RKO (cell line): Measurements from ENCODE around the gene TBX4.
"Not testable (repeated sequence)": the region's sequence is repeated elsewhere in the genome, so short reads cannot be mapped to it uniquely, and the experiment has no call there.

Source experiments
- DNase-seq: peaks from one replicate; pipeline ENCODE4 v3.0.0-alpha.2; 2016; ENCODE audit warnings: low spot score

The TBX4 gene

DNA sequence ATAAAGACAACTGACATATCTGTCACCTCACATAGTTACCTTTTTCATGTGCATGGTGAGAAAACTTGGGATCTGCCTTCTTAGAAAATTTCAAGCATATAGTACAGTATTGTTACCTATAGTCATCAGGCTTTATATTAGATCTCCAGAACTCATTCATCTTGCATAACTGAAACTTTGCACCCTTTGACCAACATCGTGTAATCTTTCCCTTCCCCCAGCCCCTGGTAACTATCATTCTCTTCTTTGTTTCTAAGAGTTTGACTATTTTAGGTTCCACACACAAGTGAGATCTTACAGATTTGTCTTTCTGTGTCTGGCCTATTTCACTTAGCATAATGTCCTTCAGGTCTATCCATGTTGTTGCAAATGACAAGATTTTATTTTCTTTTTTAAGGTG lies 22.9 kb upstream of the TBX4 start:
- DNase-seq, result no peak

DNA sequence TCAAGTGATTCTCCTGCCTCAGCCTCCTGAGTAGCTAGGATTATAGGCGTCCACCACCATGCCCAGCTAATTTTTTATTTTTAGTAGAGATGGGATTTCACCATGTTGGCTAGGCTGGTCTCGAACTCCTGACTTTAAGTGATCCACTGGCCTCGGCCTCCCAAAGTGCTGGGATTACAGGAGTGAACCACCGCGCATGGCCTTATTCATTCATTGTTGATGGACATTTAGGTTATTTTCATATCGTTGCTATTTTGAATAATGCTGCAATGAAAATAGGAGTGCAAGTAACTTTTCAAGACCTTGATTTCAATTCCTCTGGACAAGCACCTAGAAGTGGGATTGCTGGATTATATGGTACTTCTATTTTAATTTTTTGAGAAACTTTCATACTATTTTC lies 22.4 kb upstream of the TBX4 start:
- DNase-seq, result not testable (repeated sequence)

DNA sequence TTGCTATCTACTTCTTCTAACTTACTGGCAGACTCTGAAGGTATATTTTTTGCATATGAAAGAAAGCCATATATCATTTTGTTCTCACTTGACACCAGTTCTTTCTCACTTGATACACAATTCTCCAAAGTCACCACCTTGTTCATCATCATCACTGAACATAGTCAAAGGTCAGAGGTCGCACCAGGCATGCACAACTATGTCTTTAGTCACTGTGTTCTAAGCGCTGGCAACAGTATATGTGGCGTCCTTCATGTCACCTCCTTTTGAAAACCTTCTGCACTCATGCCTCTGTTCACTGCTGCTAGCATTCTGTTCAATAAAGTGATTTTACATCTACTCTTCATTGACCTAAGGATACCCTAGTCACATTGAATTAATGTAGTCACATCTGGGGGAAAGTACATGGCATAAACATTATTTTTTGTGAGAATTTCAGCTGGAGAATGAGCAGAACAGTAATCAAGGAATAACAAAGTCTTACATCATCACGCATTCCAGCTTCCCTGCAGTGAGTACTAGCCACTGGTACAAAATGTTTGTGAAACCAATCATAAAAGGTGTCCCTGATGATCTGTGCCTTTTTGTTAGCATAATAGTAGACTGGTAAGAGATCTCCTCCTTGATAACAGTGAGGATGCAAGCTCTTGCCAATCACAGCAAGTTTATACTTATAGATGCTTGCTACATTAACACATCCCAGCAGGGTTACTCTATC lies 20.5 kb upstream of the TBX4 start:
- no peak for DNase-seq

DNA sequence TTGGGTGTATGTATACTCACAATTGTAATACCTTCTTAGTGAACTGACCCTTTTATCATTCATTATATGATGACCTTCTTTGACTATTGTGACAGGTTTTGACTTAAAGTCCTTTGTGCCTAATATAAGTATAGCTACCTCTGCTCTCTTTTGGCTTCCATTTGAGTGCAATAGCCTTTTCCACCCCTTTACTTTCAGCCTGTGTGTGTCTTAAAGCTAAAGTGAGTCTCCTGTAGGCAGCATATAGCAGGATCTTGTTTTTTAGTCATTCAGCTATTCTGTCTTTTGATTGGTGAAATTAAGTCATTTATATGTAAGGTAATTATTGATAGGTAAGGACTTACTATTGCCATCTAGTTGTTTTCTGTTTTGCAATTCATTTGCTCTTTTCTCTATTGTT lies 15.9 kb upstream of the TBX4 start:
- DNase-seq, result no peak

DNA sequence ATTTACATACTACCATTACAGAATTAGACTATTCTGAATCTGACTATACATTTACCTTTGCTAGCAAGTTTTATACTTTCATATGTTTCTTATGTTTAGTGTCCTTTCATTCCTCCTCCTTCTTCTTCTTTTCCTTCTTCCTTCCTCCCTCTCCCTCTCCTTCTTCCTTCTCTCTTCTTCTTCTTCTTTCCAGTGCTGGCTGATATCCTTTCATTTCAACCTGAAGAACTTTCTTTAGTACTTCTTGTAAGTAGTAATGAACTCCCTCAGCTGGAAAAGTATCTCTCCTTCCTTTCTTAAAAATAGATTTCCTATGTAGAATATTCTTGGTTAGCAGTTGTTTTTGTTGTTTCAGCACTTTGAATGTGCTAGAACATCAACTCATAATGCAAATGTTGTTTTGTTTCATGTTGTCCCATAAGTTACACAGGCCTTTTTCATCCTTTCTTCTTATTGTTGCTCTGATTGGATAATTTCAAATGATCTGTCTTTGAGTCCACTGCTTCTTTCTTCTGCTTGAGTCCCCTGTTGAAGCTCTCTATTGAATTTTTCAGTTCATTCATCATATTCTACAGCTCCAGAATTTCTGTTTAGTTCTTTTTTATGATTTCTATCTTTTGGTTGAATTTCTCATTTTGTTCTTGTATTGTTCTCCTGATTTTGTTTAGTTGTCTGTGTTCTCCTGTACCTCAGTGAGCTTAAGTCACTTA lies 15.1 kb upstream of the TBX4 start:
- no peak for DNase-seq

DNA sequence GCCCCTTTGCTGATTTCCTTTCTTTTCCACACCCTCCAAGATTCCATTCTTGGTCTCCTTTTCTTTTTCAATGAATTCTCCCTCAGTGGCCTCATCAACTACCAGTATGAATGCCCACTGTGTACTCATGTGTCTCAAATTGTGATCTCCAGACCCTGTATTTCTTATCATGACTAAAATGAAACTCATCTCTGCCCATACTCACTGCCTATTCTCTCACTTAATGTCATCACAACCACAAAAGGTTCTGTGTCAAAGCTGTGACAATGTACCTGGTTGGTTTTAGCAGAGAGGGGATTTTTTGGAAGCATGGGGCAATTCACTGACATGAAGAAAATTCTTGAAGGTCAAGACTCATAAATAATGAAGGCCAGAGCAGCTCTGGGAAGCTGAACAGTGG lies 11.5 kb upstream of the TBX4 start:
- no peak for DNase-seq

DNA sequence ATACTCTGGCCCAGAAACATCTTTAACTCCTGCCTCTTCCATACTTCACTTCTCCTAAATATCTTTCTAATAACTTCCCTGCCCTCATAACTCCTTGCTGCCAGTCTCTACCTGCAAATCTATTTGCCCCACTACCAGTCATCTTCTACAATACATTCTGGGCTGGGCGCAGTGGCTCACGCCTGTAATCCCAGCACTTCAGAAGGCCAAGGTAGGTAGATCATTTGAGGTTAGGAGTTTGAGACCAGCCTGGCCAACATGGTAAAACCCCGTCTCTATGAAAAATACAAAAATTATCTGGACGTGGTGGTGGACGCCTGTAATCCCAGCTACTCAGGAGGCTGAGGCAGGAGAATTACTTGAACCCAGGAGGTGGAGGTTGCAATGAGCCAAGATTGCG lies 10.7 kb upstream of the TBX4 start:
- not testable (repeated sequence) for DNase-seq

DNA sequence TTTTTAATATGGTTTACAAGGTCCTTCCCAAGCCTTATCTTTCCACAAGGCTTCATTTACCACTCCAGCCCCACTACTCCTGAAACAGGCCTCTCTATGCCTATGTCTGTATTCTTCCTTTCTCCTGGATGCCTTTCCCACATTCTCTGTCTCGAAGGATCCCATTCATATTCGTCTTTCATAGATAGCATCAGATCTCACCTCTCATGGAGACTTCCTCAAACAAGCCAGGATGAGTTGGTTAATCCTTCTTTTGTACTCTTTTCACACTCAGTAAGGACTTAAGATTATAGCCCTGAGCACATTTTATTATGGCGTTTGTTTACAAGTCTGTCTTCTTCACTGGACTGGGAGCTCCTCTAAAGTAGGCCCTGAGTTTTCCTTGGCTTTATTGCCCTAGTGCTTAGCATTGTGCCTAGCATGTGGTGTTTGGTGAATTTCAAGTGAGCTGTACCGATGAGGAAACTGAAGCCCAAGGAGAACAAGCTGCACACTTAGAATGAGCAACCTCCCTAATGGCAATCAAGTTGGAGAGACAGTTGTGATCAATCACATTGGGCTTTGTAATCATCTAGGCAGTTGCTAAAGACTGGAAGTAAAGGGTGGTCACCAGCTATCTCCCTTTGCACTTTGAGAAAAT lies 10.0 kb upstream of the TBX4 start:
- DNase-seq, result no peak

DNA sequence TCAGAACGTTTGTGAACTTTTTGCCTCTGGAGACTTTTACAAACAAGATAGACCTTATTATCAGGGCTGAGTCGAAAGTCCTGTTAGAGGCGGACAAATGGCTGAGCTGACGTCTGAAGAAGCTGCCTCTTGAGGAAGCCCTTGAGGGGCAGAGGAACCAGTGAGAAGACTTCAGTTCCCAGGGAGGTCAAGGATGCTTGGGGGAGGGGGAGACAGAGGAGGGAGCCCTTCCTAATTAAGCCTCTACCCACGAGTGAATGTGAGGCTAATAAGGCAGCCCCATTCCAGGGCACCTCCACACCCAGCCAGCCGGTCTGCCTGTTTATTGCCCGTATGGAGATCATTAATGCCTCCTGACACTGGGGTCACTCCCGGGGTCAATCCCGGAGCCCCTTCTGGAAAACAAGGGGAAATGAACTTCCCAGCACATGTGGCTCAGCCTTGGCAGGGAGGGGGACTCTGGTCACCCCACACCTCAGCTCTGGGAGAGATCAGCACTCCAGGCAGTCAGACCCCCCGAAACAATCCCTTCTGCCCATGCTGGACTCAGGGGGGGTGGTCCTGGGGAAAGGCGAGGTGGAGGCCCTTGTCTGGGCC lies 9.2 kb upstream of the TBX4 start:
- no peak for DNase-seq

DNA sequence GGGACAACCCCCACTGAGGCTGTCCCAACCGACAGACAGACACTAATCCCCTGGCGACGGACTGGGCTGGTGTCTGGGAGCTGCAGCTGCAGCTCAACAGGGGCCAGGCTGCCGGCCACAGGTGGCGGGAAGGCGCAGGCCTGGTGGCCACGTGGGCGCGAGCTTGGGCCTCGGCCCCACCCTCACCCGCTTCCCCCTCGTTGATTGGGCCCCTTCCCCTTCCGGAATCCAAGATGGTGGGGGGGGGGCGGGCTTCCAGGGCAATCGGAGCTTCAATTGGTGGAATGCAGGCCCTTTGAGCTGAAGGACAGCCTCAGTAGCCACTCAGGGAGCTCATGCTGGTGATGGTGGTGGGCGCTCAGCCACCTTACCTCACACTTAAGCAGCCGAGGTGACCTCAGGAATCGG lies 8.7 kb upstream of the TBX4 start:
- no peak for DNase-seq

DNA sequence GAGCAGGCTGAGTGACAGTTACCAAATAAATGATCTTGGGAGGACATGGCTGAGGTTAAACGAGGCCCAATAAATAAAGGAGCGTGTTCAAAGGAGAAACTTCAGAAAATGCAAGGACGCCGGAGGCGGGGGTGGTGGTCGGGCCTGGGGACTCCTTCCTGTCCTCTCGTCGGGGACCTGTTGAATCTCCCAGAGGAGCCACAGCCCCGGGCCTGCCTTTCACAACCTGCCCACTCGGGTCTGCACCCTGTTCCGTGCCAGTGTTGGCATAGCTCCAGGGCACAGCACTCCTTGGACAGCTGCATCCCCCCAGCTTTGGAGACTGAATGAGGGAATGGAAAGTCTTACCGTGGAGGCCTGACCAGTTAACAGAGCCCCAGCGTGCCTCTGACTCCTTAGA lies 8.1 kb upstream of the TBX4 start:
- no peak for DNase-seq

DNA sequence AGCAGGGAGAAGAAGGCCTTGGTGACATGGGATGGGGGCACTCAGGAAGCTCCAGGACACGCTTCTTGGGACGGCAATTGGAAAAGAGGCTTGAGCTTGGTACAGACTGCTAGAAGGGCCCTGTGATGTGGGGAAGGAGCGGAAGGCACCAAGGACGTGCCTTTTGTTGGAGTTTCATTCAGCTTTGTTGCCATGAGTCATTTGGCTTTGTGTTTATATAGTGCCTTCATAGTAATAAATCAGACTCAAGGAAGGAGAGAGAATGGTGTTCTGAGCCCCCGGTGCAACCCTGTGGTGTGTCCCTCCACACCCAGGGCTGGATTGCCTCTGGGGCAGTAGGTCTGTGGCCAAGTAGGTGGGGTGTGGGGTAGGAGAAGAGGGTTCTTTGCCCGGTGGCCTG lies 7.4 kb upstream of the TBX4 start:
- no peak for DNase-seq

DNA sequence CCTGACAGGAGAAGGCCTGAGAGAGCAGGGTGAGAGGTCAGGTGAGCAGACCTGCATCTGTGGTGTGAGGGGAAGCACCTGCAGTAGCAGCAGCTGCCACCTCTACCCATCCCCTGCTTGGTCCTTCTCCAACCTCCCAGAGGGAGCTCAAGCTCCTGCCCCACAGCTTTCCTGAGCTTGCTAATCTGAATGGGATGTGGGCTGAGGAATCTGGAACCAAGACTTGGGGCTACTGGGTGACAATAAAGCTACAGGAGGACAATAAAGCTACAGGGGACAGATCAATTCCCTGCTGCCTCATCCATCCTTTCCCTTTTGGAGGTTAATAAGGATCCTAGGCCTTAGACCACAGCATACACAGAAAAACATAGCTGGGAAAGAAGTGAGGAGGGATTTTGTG lies 4.9 kb upstream of the TBX4 start:
- no peak for DNase-seq

DNA sequence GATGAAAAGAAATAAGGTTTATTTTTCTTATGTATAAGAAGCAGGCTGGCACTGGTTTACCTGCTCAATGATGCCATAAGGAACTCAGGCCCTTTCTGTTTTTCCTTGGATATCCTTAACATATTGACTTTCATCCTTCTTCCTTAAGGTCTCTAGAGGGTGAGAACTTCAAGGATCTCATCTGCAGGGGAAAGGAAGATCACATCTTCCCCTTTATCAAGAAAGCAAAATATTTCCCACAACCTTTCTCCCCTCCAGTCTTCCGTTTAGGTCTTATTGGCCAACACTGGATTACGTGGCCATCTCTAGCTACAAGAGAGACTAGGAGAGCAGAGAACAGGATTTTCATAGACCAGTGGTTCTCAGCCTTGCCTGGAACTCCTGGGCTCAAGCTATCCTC lies 4.2 kb upstream of the TBX4 start:
- DNase-seq, result no peak

DNA sequence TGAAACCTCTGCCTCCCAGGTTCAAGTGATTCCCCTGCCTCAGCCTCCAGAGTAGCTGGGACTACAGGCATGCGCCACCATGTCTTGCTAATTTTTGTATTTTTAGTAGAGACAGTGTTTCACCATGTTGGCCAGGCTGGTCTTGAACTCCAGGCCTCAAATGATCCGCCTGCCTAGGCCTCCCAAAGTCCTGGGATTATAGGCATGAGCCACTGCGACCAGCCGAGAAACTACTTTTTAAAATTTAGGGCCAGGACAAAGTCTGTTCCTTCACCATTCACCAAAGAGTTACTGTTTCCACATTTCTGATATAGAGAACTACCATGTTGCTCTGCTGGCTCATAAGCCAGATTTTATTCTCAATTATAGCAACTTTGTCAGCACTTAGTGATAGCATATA lies 3.1 kb upstream of the TBX4 start:
- not testable (repeated sequence) for DNase-seq

DNA sequence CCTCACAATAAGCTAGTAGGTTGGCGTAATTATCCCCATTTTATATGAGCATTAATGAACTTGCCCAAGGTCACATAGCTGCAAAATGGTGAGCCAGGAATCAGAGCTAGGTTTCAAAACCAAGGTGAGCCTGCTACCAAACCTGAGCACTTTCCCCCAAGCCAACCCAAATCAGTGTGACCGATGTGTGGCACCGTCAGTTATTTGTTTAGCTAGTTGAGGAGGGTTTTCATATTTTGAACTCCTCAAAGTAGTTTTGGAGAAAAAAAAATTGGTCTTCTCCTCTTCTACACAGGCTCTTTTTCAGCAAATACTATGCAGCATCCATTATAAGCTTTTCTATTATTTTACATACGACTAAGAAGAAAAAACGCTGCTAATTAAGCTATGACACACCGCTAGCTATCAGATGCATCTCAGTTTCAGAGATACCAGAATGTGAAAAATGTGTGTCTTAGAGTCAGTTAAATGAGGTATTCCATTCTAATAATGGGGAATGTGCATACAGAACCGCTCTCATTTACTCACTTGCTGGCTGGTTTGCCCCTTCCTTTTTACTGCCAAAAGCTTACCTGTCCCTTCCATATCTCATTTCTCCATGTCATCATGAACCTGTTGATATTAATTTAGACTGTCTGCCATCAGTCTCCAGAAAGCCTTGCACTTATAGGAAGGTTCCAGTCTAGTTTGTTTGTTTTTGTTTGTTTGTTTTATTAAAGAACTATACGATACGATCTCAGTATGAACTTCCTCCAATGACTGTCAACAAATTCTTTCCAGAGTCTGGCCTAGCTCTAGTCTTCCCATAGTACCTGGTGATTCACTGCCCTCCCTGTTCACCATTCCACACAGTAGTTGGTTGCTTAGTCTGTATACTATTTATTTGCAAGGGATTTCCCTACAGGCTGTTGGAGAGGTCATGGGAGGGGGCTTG lies 2.2 kb upstream of the TBX4 start:
- DNase-seq, result no peak

DNA sequence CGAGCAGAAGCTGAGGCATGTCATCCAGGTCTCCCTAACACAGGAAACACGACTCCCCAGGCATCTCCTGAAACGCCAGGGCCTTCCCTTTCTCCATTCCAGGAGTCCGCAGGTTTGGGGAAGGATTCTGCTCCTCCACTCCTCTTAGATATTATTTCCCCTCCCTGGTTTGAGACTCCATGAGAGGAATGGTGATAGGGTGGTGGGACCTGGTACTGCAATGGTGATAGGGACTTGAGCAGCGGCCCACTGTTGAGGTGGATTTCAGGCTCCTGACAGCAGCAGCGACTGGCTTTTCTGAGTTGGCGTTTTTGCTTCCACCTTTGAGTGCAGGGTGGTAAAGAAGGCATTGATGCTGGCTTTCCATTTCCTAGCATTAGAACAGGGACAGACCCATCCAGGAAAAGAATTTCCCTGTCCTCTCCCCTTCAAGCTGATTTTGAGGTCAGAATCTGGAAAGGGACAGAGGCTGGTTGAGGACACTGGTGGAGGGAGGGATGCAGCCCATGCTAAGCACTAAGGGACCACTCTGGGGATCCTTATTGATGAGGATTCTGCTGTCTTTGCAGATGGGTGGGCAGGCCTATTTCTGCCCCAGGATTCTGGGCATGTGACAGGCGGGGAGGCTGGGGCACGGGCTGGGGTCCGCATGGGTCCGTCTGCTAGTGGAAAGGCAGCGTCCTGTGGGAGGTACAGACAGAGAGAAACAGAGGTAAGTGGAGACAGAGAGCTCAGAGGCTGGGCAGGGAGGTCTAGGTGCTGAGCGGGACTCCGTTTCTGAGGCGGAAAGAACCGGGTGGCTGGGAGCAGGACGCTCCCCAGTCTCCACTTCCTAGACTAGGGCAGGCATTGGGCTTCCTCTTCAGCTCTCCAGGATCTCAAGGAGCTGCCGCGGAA lies 1.3 kb upstream of the TBX4 start:
- DNase-seq, result no peak

DNA sequence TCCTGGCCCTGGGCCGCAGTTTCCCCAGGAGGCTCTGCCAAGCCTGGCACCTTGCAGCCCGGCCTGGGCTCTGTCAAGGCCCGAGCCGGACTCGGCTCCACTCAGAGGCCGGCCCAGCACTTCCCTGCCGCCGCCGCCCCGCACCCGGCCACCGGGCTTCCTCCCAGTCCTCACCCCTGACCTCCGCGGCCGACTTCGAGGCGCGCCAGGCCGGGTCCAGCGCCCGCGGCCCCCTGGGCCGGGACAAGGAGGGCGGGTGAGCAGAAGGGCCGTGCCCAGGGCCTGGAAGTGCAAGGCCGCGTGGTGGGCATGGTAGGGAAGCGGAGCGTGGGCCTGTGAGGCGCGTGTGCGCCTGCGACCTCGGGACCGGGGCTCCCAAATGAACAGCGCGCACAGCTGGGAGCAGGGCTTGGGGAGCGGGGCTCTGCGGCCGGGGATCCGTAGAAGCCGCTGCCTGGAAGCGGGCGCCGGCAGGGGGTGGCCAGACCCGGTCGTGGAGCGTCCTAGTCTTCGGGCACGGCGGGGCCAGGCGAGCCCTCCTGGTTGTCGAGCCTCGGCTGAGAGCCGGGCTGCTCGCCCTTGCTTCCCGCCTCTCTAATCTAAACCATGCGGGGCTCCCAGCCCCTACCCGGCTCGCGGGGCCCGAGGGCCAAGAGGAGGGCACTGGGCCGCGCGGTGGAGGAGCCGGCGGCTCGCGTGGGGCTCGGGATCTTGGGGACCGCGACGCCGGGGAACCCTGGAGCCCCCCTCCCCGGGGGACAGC lies 503 bp upstream of the TBX4 start:
- DNase-seq, result no peak

DNA sequence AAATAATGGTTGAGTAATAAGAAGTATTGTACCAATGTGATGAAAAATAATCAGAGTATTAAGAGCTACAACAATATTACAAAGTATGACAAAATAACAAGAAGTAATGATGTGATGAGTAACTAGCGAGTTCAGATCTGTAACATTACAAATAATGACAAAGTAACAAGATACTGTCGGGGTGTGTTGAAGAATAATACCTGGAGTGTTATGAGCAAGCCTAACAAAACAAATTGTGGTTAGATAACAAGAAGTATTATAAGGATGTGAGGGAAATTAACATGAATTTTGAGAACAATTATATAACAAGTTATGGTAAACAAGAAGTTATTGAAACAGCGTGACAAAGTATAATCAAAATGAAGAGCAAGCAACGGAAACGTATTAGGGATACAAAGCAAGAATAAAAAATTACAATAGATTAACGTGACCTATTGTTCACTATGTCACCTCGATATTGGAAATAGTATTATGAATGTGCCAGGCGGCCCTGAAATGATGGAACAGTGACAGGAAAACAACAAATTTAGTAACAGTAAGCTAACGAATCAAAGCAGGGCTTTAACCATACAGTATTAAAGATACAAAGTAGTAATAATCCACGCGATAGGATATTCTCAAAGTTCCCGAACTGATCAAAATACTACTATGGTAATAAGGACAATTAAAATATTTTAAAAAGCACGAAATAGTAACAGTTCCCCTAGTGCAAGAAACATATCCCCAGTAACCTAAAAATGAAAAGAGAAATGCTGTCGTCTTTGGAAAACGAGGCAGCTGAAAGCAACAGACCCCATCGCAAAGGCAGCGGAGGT lies 1.6 kb downstream of the TBX4 start:
- DNase-seq, result no peak
